Measurements from ENCODE around the gene CDX2.
"Not testable (repeated sequence)": the region's sequence is repeated elsewhere in the genome, so short reads cannot be mapped to it uniquely, and the experiment has no call there.

The CDX2 gene

GRCh38 chr13:27969082-27969865 is at the start of gene CDX2:
CDX2 (minus strand) TSS chr13:27969315; CDS start chr13:27969006, 309 bp downstream.
- H3K4me3 ChIP-seq (replicated peaks; ENCODE audit: low read depth, low read length), result no peak within 1 kb of the TSS
- no peak for TF ChIP-seq CTCF (IDR thresholded peaks at IDR 0.05; ENCODE audit: low read length, missing control alignments)
- no peak for DNase-seq (ENCODE audit: low read depth)

GRCh38 chr13:28014301-28014700 is 45.2 kb upstream of the CDX2 start:
- no peak for DNase-seq (ENCODE audit: low read depth)
- no peak overlapping the region for H3K4me3 ChIP-seq (replicated peaks; ENCODE audit: low read depth, low read length)
- TF ChIP-seq CTCF (IDR thresholded peaks at IDR 0.05; ENCODE audit: low read length, missing control alignments), result no peak

GRCh38 chr13:28013482-28013881 is 44.4 kb upstream of the CDX2 start:
- no peak for TF ChIP-seq CTCF (IDR thresholded peaks at IDR 0.05; ENCODE audit: low read length, missing control alignments)
- DNase-seq (ENCODE audit: low read depth), result no peak
- H3K4me3 ChIP-seq (replicated peaks; ENCODE audit: low read depth, low read length), result no peak overlapping the region

- no peak for TF ChIP-seq CTCF (IDR thresholded peaks at IDR 0.05; ENCODE audit: low read length, missing control alignments)
- H3K4me3 ChIP-seq (replicated peaks; ENCODE audit: low read depth, low read length), result no peak overlapping the region
- no peak for DNase-seq (ENCODE audit: low read depth)
These were observed 43.8 kb upstream of the CDX2 start for GRCh38 chr13:28012896-28013295.

GRCh38 chr13:28012383-28012782 is 43.3 kb upstream of the CDX2 start:
- DNase-seq (ENCODE audit: low read depth), result no peak
- no peak for TF ChIP-seq CTCF (IDR thresholded peaks at IDR 0.05; ENCODE audit: low read length, missing control alignments)
- no peak overlapping the region for H3K4me3 ChIP-seq (replicated peaks; ENCODE audit: low read depth, low read length)

GRCh38 chr13:28010046-28010445 is 40.9 kb upstream of the CDX2 start:
- no peak overlapping the region for H3K4me3 ChIP-seq (replicated peaks; ENCODE audit: low read depth, low read length)
- DNase-seq (ENCODE audit: low read depth), result no peak
- TF ChIP-seq CTCF (IDR thresholded peaks at IDR 0.05; ENCODE audit: low read length, missing control alignments), result no peak

DNA sequence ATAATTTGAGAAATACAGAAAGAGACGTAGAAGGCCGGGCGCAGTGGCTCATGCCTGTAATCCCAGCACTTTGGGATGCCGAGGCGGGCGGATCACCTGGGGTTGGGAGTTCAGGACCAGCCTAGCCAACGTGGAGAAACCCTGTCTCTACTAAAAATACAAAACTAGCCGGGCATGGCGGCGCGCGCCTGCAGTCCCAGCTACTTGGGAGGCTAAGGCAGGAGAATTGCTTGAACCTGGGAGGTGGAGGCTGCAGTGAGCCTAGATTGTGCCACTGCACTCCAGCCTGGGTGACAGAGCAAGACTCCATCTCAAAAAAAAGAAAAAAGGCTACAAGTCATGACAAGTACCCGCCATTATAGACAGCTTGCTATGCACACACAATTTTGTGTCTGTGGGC is 35.9 kb upstream of the CDX2 start:
- not testable (repeated sequence) for H3K4me3 ChIP-seq (replicated peaks; ENCODE audit: low read depth, low read length); DNase-seq (ENCODE audit: low read depth)
